ENCODE results near the gene RXFP4.
"Not testable (repeated sequence)": the region's sequence is repeated elsewhere in the genome, so short reads cannot be mapped to it uniquely, and the experiment has no call there.

Gene RXFP4

GRCh38 chr1:155983191-155984024 is 42.0 kb downstream of the RXFP4 start:
- H3K36me3 ChIP-seq (ENCODE audit: control insufficient read depth, low read depth, low read length), result no peaks in the 10 kb centered on the region
- peaks cover 30% of the 10 kb centered on the region for H3K4me1 ChIP-seq (ENCODE audit: control insufficient read depth, low read depth, low read length)
- no peaks in the 10 kb centered on the region for H3K27me3 ChIP-seq (ENCODE audit: control insufficient read depth, insufficient read depth, low read length)
- peak overlapping the region; percentile 38 for H3K4me3 ChIP-seq (ENCODE audit: low read length)
- no peak overlapping the region for H3K9ac ChIP-seq (ENCODE audit: low read length)
- peak overlapping the region; percentile 25 for H3K27ac ChIP-seq (ENCODE audit: low read length)
- no peaks in the 10 kb centered on the region for H3K9me3 ChIP-seq (ENCODE audit: control insufficient read depth, low read depth, low read length)

GRCh38 chr1:155984341-155984740 is 42.9 kb downstream of the RXFP4 start:
- Histone ChIP-seq H3K27me3 (ENCODE audit: control insufficient read depth, insufficient read depth, low read length) (no peaks in the 10 kb centered on the region), H3K4me3 (ENCODE audit: low read length) (peak overlapping the region; percentile 38), H3K9ac (ENCODE audit: low read length) (no peak overlapping the region), H3K9me3 (ENCODE audit: control insufficient read depth, low read depth, low read length) (no peaks in the 10 kb centered on the region), H3K27ac (ENCODE audit: low read length) (peak overlapping the region; percentile 25), H3K36me3 (ENCODE audit: control insufficient read depth, low read depth, low read length) (no peaks in the 10 kb centered on the region), H3K4me1 (ENCODE audit: control insufficient read depth, low read depth, low read length) (peaks cover 30% of the 10 kb centered on the region)

GRCh38 chr1:155984903-155985645 is 43.6 kb downstream of the RXFP4 start:
- peaks cover 23% of the 10 kb centered on the region for H3K4me1 ChIP-seq (ENCODE audit: control insufficient read depth, low read depth, low read length)
- H3K9ac ChIP-seq (ENCODE audit: low read length); H3K27me3 ChIP-seq (ENCODE audit: control insufficient read depth, insufficient read depth, low read length); H3K9me3 ChIP-seq (ENCODE audit: control insufficient read depth, low read depth, low read length); H3K27ac ChIP-seq (ENCODE audit: low read length); H3K4me3 ChIP-seq (ENCODE audit: low read length); H3K36me3 ChIP-seq (ENCODE audit: control insufficient read depth, low read depth, low read length): not testable (repeated sequence)

GRCh38 chr1:155989242-155990004 is 48.0 kb downstream of the RXFP4 start:
- H3K36me3 ChIP-seq (ENCODE audit: control insufficient read depth, low read depth, low read length), result no peaks in the 10 kb centered on the region
- H3K27ac ChIP-seq (ENCODE audit: low read length), result no peak overlapping the region
- no peak overlapping the region for H3K9ac ChIP-seq (ENCODE audit: low read length)
- no peaks in the 10 kb centered on the region for H3K9me3 ChIP-seq (ENCODE audit: control insufficient read depth, low read depth, low read length)
- no peak overlapping the region for H3K4me3 ChIP-seq (ENCODE audit: low read length)
- peaks cover 7% of the 10 kb centered on the region for H3K4me1 ChIP-seq (ENCODE audit: control insufficient read depth, low read depth, low read length)
- H3K27me3 ChIP-seq (ENCODE audit: control insufficient read depth, insufficient read depth, low read length), result no peaks in the 10 kb centered on the region

- peaks cover 7% of the 10 kb centered on the region for H3K4me1 ChIP-seq (ENCODE audit: control insufficient read depth, low read depth, low read length)
- H3K9ac ChIP-seq (ENCODE audit: low read length), result no peak overlapping the region
- no peak overlapping the region for H3K27ac ChIP-seq (ENCODE audit: low read length)
- no peaks in the 10 kb centered on the region for H3K9me3 ChIP-seq (ENCODE audit: control insufficient read depth, low read depth, low read length)
- H3K27me3 ChIP-seq (ENCODE audit: control insufficient read depth, insufficient read depth, low read length), result no peaks in the 10 kb centered on the region
- H3K36me3 ChIP-seq (ENCODE audit: control insufficient read depth, low read depth, low read length), result no peaks in the 10 kb centered on the region
- H3K4me3 ChIP-seq (ENCODE audit: low read length), result no peak overlapping the region
These were observed 48.7 kb downstream of the RXFP4 start for GRCh38 chr1:155990005-155990739.

Measured in iPS-18a (cell line).